Activated CD8-positive, alpha-beta memory T cell treated with anti-CD3 and anti-CD28 coated beads for 36 hours (primary cell): ENCODE results near the gene BRSK2. TPM values are rescaled to one million over a fixed set of nuclear protein-coding genes. Genes with fewer than 3 reads are reported as not detected.

Experiments
- CTCF ChIA-PET: fragments of 350-600 bp; sonication (Branson Sonifier 250); formaldehyde crosslinking; loops from one replicate; lab custom pipeline; 2021; ENCODE audit warnings: antibody characterized with exemption; lab: Charles Lee
- POLR2A ChIA-PET: fragments of 350-600 bp; sonication (Branson Sonifier 250); formaldehyde crosslinking; loops from one replicate; lab custom pipeline; 2021; ENCODE audit warnings: antibody characterized with exemption; lab: Charles Lee
- total RNA-seq, 2 experiments: library from RNA; stranded (reverse); gene quantifications; one replicate each; pipeline ENCODE4 v1.2.3, GENCODE V29; 2021

Gene BRSK2
- total RNA-seq, 2 experiments from 2014 or later: 0.71 to 1.3 TPM

DNA sequence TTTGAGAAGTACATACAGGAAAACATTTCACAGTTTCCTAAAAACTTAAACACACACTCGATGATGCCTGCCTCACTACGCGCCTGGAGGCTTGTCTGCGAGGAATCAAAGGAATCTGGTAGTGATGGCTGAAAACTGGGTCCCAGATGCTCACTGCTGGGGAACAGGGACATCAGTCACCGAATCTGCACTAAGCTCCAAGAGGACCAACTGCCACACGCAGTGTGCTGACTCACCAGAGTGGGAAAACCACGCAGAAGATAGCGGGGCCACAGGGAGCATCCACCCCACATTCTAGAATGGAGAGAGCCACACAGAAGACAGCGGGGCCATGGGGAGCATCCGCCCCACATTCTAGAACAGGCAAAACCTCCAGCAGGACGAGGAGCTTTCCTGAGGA, 121.2 kb downstream of the BRSK2 start:
- ChIA-PET CTCF (no interaction called here), POLR2A (no interaction called here)

DNA sequence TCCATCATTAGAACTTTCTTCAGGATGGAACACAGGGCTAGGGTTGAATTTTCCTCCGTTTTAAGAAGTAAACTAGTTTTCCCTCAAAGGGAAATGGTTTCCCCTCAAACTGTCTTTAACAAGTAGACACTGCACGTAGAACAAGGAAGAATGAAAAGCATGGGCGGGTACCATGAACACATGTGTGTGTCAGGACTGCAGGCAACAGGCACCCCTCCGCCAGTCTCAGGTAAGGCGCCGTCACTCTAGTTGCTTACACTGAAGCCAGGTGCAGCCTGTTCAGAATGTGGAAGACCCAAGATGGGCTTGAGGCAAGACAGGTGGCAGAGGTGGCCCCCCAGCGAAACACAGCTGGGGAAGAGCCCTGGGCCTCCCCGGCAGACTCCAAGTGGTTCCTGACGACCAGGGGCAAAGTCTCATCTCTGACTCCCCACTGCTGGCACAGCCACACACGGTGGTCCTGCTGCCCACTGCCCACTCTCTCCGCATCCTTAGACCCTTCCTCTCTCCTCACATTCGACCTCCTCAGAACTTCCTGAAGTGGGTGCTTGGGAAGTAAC, 122.3 kb downstream of the BRSK2 start:
- CTCF ChIA-PET: no interaction called here
- POLR2A ChIA-PET: no interaction called here

Other genes with a start within 250 kb of the BRSK2 start
- not detected for gene MUC5AC, start 232.0 kb upstream of the BRSK2 start, total RNA-seq
- gene MUC5B, start 166.9 kb upstream of the BRSK2 start, total RNA-seq: not detected
- gene TOLLIP, start 80.3 kb upstream of the BRSK2 start, total RNA-seq: 10 to 100 TPM; 37.1 to 40.7 TPM
- gene MOB2, start 96.8 kb downstream of the BRSK2 start, total RNA-seq: 10 to 100 TPM; 19.5 to 22.0 TPM
- gene DUSP8, start 182.3 kb downstream of the BRSK2 start, total RNA-seq: 1 to 10 TPM; 1.7 to 2.0 TPM
- not detected for gene KRTAP5-1, start 195.3 kb downstream of the BRSK2 start, total RNA-seq
- not detected for gene KRTAP5-2, start 208.4 kb downstream of the BRSK2 start, total RNA-seq
- gene KRTAP5-3, start 218.5 kb downstream of the BRSK2 start, total RNA-seq: not detected
- not detected for gene KRTAP5-4, start 232.2 kb downstream of the BRSK2 start, total RNA-seq
- gene KRTAP5-5, start 239.8 kb downstream of the BRSK2 start, total RNA-seq: not detected